Measurements from ENCODE around the gene OR56A1.
"Not testable (repeated sequence)": the region's sequence is repeated elsewhere in the genome, so short reads cannot be mapped to it uniquely, and the experiment has no call there.

The OR56A1 gene

GRCh38 chr11:6030708-6031405 lies at the start of gene OR56A1:
TSS of gene OR56A1 (minus strand) at chr11:6030758. CDS start at chr11:6027692, 3,066 bp downstream.
- no peak for DNase-seq

GRCh38 chr11:6079463-6079862 lies 48.9 kb upstream of the OR56A1 start:
- no peak for DNase-seq

- no peak for DNase-seq
These were observed 47.2 kb upstream of the OR56A1 start for GRCh38 chr11:6077723-6078122.

GRCh38 chr11:6076443-6076842 lies 45.9 kb upstream of the OR56A1 start:
- DNase-seq = not testable (repeated sequence)

- DNase-seq = no peak
These were observed 36.9 kb upstream of the OR56A1 start for GRCh38 chr11:6067502-6067901.

GRCh38 chr11:6062691-6063358 lies 32.3 kb upstream of the OR56A1 start:
- DNase-seq = no peak

- DNase-seq = no peak
These were observed 30.9 kb upstream of the OR56A1 start for GRCh38 chr11:6061475-6061874.

- no peak for DNase-seq
These were observed 26.9 kb upstream of the OR56A1 start for GRCh38 chr11:6057452-6057851.

GRCh38 chr11:6055569-6055968 lies 25.0 kb upstream of the OR56A1 start:
- DNase-seq = no peak

GRCh38 chr11:6052374-6052773 lies 21.8 kb upstream of the OR56A1 start:
- no peak for DNase-seq

- no peak for DNase-seq
These were observed 10.3 kb upstream of the OR56A1 start for GRCh38 chr11:6040874-6041273.

- DNase-seq = no peak
These were observed 3.1 kb downstream of the OR56A1 start for GRCh38 chr11:6027501-6027900.

- no peak for DNase-seq
These were observed 5.5 kb downstream of the OR56A1 start for GRCh38 chr11:6025056-6025455.

- DNase-seq = peak; percentile 51
These were observed 7.6 kb downstream of the OR56A1 start for GRCh38 chr11:6022956-6023355.

GRCh38 chr11:6013042-6013441 lies 17.5 kb downstream of the OR56A1 start:
- no peak for DNase-seq

GRCh38 chr11:6012035-6012668 lies 18.4 kb downstream of the OR56A1 start:
- no peak for DNase-seq

GRCh38 chr11:6006846-6007245 lies 23.7 kb downstream of the OR56A1 start, which contains the start of gene OR56A4:
TSS of gene OR56A4 (minus strand) at chr11:6006946. CDS start at chr11:6002992, 3,954 bp downstream.
- no peak for DNase-seq

GRCh38 chr11:6006395-6006794 lies 24.2 kb downstream of the OR56A1 start:
- no peak for DNase-seq

- no peak for DNase-seq
These were observed 28.3 kb downstream of the OR56A1 start for GRCh38 chr11:6002202-6002699.

GRCh38 chr11:5994791-5995190 lies 35.8 kb downstream of the OR56A1 start:
- DNase-seq = no peak

GRCh38 chr11:5992604-5993251 lies 37.8 kb downstream of the OR56A1 start:
- DNase-seq = peak; percentile 7

GRCh38 chr11:5992150-5992549 lies 38.4 kb downstream of the OR56A1 start:
- no peak for DNase-seq

- no peak for DNase-seq
These were observed 41.4 kb downstream of the OR56A1 start for GRCh38 chr11:5989203-5989602.
